GM12891 (cell line): ENCODE data around the gene SNORC.

Source experiments
- POLR2A ChIP-seq: IDR thresholded peaks from 2 replicates; pipeline ENCODE4 v1.6.1; 2011; ENCODE audit warnings: low read depth, low read length, control low read depth
- TAF1 ChIP-seq: IDR thresholded peaks from 2 replicates; pipeline ENCODE4 v1.6.1; 2011; ENCODE audit warnings: low read depth, low read length, control low read depth

GRCh38 chr2:232871835-232872736 is 2.0 kb downstream of the SNORC start:
- no peak for TF ChIP-seq POLR2A
- no peak for TF ChIP-seq TAF1
